ENCODE results near the gene CYP4B1.

Gene CYP4B1

GRCh38 chr1:46812996-46813857 is 14.4 kb downstream of the CYP4B1 start:
- Histone ChIP-seq H2AFZ (ENCODE audit: low read depth, low read length, severe bottlenecking) (no peak overlapping the region), H3K27me3 (ENCODE audit: low read length) (no peaks in the 10 kb centered on the region), H3K79me2 (ENCODE audit: insufficient read depth, low read length) (no peaks in the 10 kb centered on the region), H3F3A (ENCODE audit: insufficient read depth) (no peaks in the 10 kb centered on the region), H3K4me3 (ENCODE audit: insufficient read depth, low read length, poor library complexity, severe bottlenecking) (no peak overlapping the region), H3K9ac (ENCODE audit: low read length) (no peak overlapping the region), H4K20me1 (ENCODE audit: low read depth, low read length) (no peaks in the 10 kb centered on the region), H3K27ac (ENCODE audit: low read depth, low read length) (no peak overlapping the region), H3K4me2 (ENCODE audit: low read depth, low read length, poor library complexity, severe bottlenecking) (no peak overlapping the region), H3K9me2 (replicated peaks; ENCODE audit: insufficient read depth, low read length) (no peaks in the 10 kb centered on the region), H3K36me3 (ENCODE audit: low read length) (no peaks in the 10 kb centered on the region), H3K9me3 (ENCODE audit: insufficient read depth, low read length) (no peaks in the 10 kb centered on the region)
- TF ChIP-seq, protein P1, sequence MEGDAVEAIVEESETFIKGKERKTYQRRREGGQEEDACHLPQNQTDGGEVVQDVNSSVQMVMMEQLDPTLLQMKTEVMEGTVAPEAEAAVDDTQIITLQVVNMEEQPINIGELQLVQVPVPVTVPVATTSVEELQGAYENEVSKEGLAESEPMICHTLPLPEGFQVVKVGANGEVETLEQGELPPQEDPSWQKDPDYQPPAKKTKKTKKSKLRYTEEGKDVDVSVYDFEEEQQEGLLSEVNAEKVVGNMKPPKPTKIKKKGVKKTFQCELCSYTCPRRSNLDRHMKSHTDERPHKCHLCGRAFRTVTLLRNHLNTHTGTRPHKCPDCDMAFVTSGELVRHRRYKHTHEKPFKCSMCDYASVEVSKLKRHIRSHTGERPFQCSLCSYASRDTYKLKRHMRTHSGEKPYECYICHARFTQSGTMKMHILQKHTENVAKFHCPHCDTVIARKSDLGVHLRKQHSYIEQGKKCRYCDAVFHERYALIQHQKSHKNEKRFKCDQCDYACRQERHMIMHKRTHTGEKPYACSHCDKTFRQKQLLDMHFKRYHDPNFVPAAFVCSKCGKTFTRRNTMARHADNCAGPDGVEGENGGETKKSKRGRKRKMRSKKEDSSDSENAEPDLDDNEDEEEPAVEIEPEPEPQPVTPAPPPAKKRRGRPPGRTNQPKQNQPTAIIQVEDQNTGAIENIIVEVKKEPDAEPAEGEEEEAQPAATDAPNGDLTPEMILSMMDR (IDR thresholded peaks at IDR 0.05; ENCODE audit: insufficient read depth, low read length, poor library complexity, severe bottlenecking), result no peak
- TF ChIP-seq EZH2phosphoT487 (conservative IDR thresholded peaks at IDR 0.05; ENCODE audit: low read length), result no peak

GRCh38 chr1:46813858-46814396 is 15.1 kb downstream of the CYP4B1 start:
- Histone ChIP-seq H3K27ac (ENCODE audit: low read depth, low read length) (no peak overlapping the region), H3K9me3 (ENCODE audit: insufficient read depth, low read length) (no peaks in the 10 kb centered on the region), H4K20me1 (ENCODE audit: low read depth, low read length) (no peaks in the 10 kb centered on the region), H3K4me3 (ENCODE audit: insufficient read depth, low read length, poor library complexity, severe bottlenecking) (no peak overlapping the region), H2AFZ (ENCODE audit: low read depth, low read length, severe bottlenecking) (no peak overlapping the region), H3K27me3 (ENCODE audit: low read length) (no peaks in the 10 kb centered on the region), H3K9ac (ENCODE audit: low read length) (no peak overlapping the region), H3K79me2 (ENCODE audit: insufficient read depth, low read length) (no peaks in the 10 kb centered on the region), H3F3A (ENCODE audit: insufficient read depth) (no peaks in the 10 kb centered on the region), H3K36me3 (ENCODE audit: low read length) (no peaks in the 10 kb centered on the region), H3K9me2 (replicated peaks; ENCODE audit: insufficient read depth, low read length) (no peaks in the 10 kb centered on the region), H3K4me2 (ENCODE audit: low read depth, low read length, poor library complexity, severe bottlenecking) (no peak overlapping the region)
- no peak for TF ChIP-seq EZH2phosphoT487 (conservative IDR thresholded peaks at IDR 0.05; ENCODE audit: low read length)
- TF ChIP-seq, protein P1 (IDR thresholded peaks at IDR 0.05; ENCODE audit: insufficient read depth, low read length, poor library complexity, severe bottlenecking), result no peak

DNA sequence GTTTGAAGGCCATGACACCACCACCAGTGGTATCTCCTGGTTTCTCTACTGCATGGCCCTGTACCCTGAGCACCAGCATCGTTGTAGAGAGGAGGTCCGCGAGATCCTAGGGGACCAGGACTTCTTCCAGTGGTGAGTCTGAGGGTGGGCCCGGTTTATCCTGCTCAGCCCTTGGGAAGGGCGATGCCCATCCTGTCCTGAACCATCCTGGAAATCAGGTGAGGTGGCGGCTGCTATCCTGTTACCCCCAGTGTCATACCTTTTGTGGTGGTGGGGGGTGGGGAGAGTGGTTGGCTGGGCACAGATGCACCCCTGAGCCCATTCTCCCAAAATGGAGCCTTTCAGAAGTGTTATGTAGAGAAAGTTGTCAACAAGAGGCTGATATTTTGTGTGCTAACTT is 16.3 kb downstream of the CYP4B1 start:
- Histone ChIP-seq H3K27ac (ENCODE audit: low read depth, low read length) (no peak overlapping the region), H3K79me2 (ENCODE audit: insufficient read depth, low read length) (no peaks in the 10 kb centered on the region), H3K36me3 (ENCODE audit: low read length) (no peaks in the 10 kb centered on the region), H2AFZ (ENCODE audit: low read depth, low read length, severe bottlenecking) (no peak overlapping the region), H4K20me1 (ENCODE audit: low read depth, low read length) (no peaks in the 10 kb centered on the region), H3K9me3 (ENCODE audit: insufficient read depth, low read length) (no peaks in the 10 kb centered on the region), H3K9ac (ENCODE audit: low read length) (no peak overlapping the region), H3F3A (ENCODE audit: insufficient read depth) (no peaks in the 10 kb centered on the region), H3K4me3 (ENCODE audit: insufficient read depth, low read length, poor library complexity, severe bottlenecking) (no peak overlapping the region), H3K27me3 (ENCODE audit: low read length) (no peaks in the 10 kb centered on the region), H3K9me2 (replicated peaks; ENCODE audit: insufficient read depth, low read length) (no peaks in the 10 kb centered on the region), H3K4me2 (ENCODE audit: low read depth, low read length, poor library complexity, severe bottlenecking) (no peak overlapping the region)
- no peak for TF ChIP-seq EZH2phosphoT487 (conservative IDR thresholded peaks at IDR 0.05; ENCODE audit: low read length)
- TF ChIP-seq, protein P1 (IDR thresholded peaks at IDR 0.05; ENCODE audit: insufficient read depth, low read length, poor library complexity, severe bottlenecking), result no peak

Measured in SU-DHL-6 (cell line).